Activated T-cell treated with anti-CD3 and anti-CD28 coated beads for 24 hours (primary cell): Measurements from ENCODE around the gene LDLRAD3.

Source experiments
- DNase-seq: peaks from one replicate; pipeline ENCODE4 v3.0.0-alpha.2; 2020; ENCODE audit warnings: low read depth

LDLRAD3 gene

GRCh38 chr11:36048496-36049247 lies 104.8 kb downstream of the LDLRAD3 start:
- no peak for DNase-seq

DNA sequence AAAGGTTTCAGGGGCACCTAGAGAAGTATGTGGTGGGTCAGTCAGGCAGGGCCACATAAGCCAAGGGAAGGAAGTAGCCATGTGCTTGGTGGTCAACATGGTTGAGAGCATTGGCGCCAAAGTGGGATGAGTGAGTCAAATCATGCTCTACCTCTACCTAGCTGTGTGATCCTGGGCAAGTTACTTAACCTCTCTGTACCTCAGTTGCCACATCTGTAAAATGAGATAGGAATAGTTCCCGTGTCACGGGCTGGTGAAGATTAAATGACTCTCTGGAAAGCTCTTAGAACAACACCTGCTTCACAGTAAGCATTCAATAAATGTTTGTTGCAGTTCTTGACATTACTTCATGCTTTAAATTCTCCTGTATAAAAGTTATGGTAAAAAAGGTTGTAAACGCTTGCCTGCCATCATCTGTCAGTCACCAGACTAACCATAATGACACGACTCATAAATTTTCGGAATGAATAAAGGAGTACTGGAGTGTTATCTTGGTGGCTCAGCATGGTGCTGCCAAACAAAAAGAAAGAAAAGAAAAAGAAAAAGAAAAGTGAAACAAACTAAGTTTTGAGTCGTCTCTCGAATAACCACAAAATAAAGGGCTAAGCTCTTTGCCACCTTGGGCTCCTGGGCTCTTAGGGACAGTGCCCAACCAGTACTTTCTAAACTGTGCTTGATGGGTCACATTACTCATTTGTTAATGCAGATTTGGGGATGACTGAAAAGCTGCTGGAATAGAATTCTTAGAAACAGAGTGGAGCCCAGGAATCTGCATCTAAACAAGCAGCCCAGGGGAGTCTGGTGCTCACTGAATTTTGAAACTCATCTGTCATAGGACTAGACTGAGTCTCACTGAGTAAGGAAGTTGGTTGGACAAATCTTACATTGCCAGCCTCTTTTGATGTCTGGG lies 107.6 kb downstream of the LDLRAD3 start:
- no peak for DNase-seq

GRCh38 chr11:36053281-36053680 lies 109.4 kb downstream of the LDLRAD3 start:
- no peak for DNase-seq

DNA sequence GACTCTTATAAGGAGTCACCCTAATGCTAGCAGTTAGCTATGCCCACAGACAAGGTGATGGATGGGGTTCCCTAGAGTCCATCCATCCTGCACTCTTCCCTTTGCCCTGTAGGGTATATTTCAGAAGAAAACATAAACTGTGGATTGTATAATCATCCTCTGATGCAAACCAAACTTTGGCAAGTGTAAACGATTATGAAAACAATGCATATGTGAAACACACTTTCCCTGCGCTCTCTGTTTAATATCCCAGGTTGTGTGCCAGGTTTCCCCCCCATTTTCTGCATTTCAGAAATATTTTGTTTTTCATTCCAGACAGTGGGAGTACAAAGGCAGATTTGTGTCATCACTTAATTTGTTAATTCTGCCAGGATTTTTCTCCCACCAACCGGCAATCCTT lies 110.0 kb downstream of the LDLRAD3 start:
- no peak for DNase-seq

DNA sequence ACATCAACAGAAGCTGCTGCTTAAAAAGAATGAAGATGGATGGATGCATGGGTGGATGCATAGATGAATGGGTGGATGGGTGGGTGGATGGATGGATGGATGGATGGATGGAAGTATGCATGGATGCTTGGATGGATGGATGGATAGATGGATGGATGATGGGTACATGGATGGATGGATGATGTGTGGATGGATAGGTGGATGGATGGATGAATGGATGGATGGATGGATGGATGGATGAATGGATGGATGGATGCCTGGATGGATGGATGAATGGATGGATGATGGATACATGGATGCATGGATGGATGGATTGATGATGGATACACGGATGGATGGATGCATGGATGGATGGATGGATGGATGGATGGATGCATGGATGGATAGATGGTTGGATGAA lies 110.8 kb downstream of the LDLRAD3 start:
- DNase-seq = no peak

GRCh38 chr11:36056160-36056751 lies 112.4 kb downstream of the LDLRAD3 start:
- no peak for DNase-seq

DNA sequence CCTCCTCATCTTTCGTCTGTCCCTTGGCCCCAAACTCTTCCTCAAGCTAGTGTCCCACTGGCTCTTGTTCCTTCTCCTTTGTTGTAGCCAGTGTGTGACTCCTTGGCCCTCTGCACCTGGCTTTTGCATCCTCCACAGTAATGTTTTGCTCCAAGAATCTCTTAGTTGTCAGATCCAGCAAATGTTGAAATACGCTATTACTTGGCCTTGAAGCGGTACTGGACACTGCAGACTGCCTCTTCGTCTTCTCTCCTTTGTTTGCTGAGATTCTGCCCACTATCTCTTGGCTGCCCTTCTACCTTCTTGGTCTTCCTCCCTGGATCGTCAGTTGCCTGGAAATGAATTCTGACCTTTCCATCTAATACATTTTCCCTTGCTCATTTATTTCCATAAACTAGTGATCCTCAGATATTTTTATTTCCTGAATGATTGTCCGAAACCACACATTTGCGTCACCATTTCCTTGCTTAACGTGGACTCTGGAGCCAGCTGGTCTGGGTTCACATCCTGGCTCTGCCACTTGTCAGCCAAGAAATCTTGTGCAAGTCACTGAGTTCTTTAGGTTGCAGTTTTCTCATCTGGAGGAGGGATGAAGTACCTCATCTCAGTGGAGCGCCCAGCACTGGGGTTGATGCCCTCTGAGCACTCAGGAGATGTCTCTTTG lies 113.6 kb downstream of the LDLRAD3 start:
- DNase-seq = no peak

DNA sequence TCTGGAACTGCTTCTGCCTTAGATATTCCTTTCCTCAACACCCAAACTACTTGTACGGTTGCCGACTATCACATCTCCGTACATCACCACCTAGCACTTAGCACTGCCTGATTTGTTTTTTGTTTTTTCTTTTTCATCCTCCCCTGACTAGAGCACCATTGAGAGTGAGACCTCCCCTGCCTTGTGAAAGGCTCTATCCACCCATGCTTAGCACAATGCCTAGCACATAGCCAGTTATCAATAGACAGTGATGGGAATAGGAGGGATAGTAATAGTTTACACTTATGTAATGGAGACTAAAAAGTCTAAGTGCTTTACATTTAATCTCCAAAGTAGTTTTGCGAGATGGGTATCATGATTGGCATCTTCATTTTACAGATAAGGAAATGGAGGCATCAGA lies 115.8 kb downstream of the LDLRAD3 start:
- DNase-seq = no peak

- DNase-seq = no peak
These were observed 117.1 kb downstream of the LDLRAD3 start for GRCh38 chr11:36060926-36061325.

DNA sequence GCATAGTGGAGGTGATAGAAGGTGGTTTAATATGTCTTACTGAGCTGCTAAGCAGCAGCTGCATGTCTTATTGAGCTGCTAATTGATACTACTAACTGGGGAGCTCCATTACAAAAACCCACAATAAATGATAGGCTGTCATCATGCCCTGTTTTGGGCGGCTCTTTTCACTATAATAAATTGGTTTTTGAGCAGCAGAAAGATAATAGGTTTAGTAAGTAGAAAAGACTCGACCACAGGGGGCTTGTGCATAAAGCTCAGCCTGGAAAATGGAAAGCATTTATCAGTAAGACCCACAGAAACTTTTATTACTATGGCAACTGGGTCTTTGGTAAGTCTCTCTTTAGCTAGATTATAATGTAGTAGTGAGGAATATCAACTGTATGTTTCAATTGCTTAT lies 117.6 kb downstream of the LDLRAD3 start:
- no peak for DNase-seq

DNA sequence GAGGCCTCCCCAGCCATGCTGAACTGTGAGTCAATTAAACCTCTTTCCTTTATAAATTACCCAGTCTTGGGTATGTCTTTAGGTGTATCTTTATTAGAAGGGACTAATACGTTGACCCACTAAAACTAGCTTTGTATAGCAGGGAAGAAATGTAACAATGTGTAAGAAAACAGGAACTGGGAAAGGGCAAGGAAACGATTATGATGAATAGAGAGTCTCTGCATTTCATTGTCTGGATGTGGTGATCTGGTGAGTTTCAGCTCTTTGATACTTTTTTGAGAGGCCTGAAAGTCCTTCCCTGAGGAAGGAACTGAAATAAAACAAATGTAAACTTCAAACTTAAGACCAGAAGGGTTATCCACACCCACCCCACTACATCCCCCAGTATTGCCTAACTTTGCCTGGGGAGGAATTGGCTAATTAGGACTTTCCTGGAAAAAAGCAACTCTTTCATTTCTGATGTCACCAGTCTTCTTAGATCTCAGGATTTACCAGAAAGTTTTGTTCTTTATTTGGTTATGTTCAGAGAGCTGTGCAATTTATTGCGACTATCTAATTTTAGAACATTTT lies 119.0 kb downstream of the LDLRAD3 start:
- DNase-seq = no peak

GRCh38 chr11:36065436-36065835 lies 121.6 kb downstream of the LDLRAD3 start:
- DNase-seq = no peak

DNA sequence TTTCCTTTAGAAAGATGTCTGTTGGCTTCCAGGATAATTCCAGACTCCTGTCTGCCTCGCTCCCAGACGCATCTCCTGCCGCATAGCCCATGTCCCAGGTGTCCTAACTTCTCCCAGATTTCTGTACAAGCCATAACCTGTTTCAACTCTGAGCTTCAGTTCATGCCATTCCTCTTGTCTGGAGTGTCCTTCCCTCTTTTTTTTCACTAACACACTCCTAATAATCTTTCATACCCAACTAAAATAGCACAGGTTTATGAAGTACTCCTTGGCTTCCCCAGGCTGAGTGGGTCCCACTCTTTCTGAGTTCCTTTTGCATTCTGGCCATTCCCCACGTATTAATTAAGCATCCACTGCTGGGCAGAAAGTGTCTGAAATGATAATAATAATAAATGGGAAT lies 123.0 kb downstream of the LDLRAD3 start:
- no peak for DNase-seq

DNA sequence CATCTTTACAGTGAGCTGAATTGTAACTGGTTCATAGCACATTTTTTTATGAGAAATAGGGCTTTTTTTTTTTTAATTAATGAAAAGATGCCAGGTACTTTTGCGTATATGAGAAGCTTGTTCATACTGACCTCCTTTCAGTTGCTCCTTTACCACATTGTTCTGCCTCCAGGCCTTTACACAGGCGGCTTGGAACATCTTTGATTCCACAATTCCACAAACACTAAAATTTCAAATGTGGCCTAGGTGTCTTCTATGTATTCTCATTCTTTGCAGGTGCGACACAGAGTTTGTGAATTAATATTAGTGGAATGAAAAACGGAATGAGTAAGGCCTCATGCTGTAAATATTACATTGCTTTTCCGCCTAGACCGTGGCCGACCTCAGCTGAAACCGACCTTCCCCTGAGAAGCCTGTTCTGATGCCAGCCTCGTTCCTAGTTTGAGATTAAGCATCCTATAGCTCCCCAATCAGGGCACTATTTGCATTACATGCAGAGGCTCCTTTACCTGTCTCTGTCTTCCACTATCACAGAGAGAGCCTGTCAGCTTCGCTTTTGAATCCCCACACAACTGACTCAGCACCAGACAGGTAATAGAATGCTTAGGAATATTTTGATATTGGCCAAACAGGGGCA lies 125.8 kb downstream of the LDLRAD3 start:
- no peak for DNase-seq

- DNase-seq = no peak
These were observed 126.5 kb downstream of the LDLRAD3 start for GRCh38 chr11:36070213-36070953.

DNA sequence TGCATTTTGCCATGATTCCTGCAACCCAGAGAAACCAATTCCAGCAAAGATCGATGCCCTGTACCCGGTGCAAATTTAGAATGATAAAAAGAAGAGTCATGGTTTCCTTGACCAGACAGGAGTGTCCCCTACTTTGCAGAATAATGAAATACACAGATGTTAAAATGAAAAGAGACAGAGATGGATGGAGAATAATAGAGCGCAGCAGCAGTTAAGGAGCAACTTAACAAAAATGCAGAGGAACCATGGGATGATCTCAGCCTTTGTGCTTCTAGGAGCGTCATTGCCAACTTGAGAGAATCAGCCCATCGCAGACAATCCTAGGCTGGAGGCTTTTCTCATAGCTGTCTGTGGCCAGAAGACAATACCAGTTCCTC lies 127.1 kb downstream of the LDLRAD3 start:
- DNase-seq = no peak

DNA sequence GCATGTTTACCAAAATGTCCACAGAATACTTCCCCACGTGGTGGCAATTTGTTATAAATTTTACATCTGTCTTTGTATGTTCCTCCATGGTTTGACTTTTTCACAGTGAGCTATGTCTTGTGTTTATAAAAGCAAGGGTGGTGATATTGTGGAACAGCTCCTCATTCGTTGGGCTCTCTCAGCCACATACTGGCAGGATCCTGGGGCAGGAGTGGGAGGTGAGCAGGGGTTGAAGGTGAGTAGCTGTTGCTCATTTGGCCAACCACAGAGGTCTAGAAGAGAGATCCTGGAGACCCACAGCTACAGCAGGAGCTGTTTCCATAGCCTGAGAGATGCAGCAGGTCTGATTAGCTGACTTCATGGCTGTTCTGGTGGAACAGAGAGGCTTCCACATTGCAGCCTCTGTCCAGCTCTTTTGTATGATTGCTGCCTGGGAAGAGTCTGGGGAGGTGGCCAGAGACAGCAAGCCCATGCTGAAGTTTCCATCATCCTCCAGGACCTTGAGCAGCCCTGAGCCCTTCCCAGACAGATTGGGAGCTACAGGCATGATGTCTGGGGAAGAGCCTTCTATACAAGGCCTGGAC lies 128.1 kb downstream of the LDLRAD3 start:
- DNase-seq = no peak

- no peak for DNase-seq
These were observed 129.7 kb downstream of the LDLRAD3 start for GRCh38 chr11:36073411-36074203.

DNA sequence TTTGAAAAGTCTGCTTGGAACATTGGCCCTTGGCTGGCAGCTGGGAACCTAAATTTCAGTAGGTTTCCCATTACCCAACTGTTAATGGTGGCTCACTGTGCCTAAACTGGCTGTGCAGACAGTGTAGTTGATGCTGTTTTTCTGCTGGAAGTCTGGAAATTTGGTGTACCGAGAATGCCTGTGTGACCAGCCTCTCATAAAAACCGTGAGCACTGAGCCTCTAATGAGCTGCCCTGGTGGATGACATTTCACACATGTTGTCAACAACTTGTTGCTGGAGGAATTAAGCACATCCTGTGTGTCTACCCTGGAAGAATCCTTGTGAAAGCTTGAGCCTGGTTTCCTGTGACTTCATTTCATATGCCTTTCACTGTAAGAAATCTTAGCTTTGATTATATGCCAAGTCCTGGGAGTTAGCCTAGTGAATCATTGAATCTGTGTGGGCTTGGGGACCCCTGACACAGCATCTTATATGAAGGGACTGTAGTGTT lies 131.1 kb downstream of the LDLRAD3 start:
- no peak for DNase-seq
